ENCODE results near the gene TSPEAR.

The TSPEAR gene

DNA sequence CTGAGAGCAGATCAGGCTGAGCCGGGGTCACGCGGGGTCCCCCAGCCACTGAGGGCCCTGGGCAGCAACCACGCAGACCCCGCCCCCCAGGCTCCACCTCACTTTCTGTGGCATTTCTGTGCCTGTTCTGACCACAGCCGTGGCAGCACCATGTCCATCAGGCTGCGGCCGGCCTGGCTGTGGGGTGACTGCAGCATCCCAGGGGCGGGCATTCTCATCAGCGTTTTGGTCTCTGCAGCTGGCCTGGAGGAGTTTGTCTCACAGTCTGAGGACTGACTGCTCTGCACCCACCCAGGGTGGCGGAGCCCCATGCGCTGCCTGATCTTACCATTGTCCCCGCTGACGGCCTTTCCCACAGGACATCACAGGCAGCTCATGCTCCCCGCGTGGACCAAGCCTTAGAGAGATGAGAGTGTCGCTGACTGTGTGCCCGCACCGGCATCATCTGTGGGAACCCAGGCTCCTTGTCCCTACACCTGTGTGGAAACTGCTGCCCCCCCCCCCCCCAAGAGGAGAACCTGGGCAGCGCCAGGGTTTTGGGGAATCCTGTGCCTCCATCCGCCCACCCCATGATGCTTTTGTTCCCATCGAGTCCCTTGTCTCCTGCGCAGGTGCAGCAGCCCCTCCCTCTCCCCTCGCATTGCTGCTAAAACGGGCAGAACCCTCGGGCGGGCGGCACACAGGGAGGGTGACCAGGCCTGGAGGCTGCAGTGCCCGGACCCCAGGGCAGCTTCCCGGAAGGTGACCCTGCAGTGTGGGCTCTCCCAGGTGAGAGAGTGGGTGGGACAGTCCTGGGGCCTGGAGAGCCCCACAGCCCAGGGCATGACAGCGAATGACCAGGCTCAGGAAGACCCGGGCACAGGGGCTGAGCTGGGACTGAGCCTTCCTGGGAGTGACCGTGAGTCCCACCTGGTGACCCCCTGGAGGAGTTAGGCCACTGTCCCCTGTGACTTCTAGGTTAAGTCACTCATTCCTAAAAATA is 173.2 kb downstream of the TSPEAR start:
- DNase-seq: no peak

DNA sequence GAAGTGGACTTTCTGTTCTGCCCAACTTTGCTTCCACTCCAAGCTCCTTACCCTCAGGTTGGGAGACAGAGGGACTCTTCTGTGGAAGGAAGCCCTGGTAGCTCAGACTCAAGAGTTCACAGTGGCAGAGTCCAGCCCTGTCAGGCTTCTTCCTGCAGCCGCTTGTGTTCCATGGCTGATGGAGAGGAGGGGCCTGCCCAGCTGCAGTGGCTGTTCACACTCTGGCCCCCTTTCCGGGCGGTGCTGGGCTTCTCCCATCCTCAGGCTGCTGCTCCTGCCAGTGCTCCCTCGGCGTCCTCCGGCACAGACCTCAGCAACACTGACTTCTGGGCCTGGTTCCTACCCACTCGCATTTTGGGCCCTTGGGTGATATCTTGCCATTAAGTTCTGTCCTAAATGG is 175.4 kb downstream of the TSPEAR start:
- DNase-seq: no peak

DNA sequence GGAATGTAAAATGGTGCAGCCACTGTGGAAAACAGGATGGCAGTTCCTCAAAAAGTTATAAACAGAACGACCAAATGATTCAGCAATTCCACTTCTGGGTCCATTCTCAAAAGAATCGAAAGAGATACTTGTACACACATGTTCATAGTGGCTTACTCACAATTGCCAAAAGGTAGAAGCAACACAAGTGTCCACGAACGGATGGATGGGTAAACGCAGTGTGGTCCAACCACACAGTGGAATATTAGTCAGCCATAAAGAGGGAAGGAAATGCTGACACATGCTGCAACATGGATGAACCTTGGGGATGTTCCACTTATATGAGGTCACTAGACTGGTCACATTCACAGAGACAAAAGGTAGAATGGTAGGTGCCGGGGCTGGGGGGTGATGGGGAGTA is 176.7 kb downstream of the TSPEAR start:
- DNase-seq: no peak

DNA sequence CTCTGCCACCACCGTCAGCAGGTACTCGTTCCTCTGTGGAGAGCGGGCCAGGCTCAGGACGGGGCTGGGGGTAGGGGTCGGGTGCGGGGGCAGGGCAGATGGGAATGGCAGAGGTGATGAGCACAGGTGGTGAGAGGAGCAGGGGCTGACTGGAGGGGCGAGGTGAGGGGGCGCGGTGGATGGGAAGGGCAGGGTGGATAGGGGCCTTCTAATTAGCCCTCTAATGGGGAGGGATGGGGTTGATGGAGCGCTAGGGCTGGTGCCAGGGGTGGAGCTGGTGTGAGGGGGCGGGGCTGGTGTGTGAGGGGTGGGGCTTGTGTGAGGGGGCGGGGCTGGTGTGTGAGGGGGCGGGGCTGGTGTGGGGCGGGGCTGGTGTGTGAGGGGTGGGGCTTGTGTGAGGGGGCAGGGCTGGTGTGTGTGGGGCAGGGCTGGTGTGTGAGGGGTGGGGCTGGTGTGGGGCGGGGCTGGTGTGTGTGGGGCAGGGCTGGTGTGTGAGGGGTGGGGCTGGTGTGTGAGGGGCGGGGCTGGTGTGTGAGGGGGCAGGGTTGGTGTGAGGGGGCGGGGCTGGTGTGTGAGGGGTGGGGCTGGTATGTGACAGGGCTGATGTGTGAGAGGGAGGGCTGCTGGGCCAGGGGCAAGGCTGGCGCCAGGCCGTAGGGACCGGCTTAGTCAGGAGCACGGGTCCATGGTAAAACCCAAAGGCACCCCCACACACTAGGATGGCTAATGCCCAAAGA is 177.3 kb downstream of the TSPEAR start:
- peak; percentile 15 for DNase-seq

DNA sequence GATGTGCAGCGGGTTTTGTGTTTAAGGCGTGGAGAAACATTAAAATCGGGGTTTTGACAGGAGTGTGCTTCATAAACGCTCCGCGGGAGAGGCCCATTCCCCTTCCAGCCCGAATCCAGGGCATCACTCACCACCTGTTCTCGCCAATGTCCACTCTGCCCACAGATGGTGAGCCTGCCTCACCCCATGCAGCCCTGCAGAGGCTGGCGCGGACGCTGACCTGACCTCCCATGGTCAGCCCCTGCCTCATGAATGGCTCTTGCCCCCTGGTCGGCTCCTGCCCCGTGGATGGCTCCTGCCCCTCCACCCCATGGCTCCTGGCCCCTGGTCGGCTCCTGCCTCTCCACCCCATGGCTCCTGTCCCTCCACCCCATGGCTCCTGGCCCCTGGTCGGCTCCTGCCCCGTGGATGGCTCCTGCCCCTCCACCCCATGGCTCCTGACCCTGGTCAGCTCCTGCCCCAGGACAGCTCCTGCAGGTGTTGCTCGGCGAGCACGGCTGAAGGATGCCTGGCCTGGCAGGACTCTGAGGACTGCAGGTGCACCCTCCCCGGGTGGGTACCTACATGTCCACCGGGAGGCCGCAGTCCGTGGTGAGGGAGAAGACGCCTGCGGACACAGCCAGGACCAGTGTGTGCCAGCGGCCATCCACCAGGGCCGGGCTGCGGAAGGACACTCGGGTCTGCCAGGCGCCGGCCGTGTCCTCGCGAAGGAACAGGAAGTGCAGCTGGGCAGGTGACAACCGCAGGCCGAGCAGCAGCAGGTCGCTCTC is 178.1 kb downstream of the TSPEAR start:
- DNase-seq: no peak

DNA sequence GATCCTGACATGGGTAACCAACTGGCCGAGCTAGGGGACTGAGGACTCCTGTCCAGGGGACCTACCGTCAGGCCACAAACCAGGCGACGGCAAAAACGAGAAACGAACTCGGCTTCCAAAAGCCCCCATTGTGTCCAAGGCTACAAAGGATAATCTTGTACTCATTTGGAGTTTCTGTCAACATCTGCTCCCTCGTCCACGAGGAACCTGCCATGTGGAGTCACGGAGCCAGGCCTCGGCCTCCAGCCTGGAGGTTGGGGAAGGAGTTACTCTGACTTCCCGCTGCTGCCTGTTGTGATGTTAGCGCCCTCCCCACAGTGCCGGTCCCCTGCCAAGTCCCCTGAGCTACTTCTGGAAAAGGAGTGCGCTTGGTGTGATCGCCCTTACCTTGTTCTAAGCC is 178.7 kb downstream of the TSPEAR start:
- no peak for DNase-seq

DNA sequence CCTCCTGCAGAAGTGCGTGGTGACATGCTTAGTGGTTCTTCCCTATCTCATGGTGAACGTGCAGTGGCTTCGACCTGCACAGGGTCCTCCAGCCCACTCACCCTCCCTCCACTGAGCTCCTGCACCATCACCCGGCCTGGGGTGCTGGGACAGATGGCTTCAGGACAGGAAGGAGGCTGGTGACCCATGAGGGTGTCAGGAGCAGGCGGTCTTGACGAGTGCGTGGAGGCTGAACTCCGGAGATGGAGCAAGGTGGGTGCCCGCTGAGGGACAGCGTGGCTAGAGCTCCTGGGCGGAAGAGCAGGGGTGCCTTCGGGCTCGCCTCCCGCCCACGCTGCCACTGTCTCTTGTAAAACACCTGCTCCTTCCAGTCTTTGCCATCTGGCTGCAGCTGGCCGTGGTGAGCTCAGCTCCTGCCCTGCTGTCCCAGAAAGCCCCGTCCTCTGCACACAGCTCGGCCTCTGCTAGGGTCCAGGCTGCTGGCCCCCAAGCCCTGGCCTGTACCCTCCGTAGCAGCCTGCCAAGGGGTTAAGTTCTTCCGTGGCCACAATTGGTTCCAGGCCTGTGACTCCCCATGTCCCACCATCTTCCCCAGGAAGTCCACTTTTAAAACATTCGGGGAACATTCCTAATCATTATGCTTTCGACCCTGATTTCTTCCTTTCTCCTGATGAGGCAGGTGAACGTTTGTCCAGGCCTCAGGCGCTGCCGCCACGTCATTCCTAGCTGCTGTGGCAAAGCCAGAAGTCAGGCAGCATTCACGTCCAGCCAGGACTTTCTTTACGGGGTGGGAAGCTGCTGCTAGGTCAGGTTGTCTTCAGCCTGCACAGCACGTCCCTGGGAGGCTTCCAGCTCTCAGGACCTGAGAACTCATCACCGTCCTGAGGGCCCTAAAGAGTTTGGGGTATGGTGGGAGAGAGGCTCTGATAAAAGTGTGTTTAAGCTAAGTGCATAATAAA is 179.5 kb downstream of the TSPEAR start:
- no peak for DNase-seq

DNA sequence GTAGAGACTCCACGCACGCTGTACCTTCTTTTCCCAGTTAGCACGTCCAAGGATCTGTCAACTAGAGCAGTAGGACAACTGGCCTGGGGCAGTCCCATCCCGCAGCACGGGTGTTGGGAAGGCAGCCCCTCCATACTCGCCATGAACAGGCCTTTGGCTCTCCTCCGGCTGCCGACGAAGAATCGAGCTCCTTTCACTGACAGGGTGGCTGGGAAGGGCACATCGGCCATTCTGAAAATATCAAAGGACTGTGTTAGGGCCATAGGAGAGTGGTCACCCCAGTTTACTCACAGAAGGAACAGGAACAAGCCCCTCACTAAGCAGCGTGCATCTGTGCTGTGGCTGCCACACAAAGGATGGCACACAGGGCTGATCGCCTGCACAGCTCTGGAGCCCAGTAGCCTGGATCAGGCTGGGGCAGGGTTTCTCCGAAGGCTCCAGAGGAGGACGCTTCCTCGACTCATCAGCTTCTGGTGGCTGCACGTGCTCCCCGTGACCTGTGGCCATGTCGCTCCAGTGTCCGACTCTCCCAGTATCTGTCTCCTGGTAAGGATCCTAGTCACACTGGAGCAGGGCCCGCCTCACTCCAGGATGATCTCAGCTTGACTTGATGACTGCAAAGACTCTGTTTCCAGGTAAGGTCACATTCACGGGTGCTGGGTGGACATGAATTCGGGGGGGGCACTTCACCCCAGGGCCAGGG is 180.3 kb downstream of the TSPEAR start:
- no peak for DNase-seq

DNA sequence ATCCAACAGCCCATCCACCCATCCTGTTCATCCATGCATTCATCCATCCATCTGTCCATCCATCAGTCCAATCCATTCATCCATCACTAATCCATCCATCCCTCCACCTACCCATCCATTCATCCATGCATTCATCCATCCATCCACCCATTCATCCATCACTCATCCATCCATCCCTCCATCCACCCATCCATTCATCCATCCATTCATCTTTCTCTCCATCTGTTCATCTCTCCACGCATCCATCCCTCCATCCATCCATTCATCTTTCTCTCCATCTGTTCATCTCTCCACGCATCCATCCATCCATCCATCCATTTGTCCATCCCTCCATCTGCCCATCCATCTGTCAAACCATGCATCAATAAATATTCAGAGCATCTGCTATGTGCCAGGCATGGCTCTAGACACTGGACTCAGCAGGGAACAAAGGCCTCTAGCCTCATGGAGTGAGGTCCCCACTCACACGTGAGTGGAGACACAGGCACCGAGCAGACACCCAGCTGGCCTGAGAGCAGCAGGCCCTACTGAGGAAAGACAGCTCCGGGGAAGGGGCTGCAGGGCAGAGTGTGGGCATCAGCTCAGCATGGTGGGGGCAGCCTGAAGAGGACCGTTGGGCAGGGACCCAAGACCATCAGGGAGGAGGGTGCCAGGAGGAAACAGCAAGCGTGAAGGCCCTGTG is 181.0 kb downstream of the TSPEAR start:
- DNase-seq: no peak

DNA sequence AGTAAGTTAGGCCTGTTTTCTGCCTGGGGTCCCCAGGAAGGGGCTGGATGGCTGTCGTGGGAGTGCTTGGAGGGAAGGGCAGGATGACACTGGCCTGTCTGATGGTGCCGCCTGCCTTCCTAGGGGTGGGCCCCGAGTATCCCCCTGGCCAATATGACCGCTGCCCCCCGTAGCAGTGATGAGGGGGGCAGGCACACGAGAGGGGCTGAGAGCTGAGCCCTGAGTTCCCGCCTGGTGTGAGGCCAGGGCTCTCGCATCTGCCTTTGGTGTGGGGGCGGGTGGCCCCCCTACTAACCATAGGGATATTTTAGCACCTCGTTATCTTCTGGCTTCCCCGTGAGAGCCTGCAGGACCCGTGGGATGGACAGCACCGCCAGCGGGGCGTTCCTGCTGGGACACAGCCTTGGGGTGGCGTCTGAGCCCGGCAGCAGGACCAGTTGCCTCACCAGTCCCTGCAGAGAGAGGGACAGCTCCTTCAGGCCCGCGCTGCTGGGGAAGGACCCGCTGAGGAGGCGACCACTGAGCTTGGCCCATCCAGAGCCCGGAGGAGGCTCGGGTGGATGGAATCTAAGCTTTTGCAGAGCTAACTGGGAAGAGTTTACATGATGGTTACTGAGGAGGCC is 181.8 kb downstream of the TSPEAR start:
- DNase-seq: no peak

DNA sequence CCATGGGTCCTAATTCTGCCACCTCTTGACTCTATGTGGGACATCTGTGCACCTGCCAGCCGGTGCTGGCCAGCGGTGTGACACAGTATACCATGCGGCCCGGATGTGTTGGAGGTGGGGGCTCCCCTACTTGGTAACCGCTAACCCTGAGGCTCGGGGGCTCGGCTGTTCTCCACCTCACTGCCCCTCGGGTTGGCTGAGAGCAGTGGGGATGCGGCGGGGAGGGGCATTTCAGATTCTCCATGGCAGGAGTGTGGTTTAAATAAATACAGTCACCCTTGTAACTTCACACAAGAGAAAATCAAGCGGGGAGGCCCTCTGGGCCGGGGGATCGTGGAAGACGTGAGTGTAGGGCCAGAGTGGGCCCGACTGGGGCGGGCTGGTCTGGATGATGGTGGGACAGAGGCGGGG is 182.4 kb downstream of the TSPEAR start:
- no peak for DNase-seq

DNA sequence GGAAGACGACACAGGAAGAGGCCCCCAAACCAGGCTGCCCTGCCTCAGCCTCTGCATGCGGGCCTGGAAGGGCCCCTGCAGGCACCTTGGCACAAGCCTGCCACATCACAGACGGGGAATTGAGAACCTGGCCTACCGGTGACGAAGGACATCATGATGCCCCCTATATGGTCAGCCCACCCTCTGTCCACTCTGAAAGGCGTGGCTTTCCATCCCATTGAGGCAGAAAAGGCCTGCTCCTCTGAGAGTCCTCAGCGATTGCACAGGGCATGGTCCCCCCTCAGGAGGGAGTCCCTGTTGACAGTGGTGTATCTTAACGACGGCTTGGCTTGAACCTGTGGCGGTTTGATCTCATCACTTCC is 182.8 kb downstream of the TSPEAR start:
- no peak for DNase-seq

DNA sequence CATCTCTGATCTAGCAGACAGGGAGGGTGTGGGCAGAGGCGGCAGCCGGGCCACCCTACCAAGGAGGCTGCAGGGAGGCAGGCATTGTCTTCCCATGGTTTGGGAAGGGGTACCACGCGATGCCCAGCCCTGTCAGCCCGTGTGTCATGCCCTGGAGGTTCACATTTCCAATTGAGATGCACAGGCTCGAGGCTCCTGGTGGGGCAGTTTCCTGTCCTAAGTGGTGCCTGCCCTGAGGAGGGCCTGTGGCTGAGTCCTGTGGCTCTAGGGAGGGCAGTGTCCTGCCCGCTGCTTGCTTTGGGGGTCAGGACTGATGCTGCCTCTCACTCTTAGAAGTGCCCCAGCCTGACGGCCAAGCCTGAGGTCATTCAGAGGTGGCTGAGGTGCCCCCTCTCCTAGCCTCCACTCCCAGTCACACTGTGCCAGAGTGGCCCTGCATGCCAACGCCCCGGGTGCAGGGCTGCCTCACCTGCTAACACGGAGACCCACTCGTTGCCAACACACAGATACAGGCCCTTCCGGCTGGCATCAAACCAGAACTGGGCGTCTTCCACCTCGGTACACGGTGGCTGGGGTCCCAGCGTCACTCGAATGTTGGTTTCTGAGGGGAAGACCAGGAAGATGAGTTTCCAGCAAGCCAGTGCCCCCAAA is 183.3 kb downstream of the TSPEAR start:
- no peak for DNase-seq

DNA sequence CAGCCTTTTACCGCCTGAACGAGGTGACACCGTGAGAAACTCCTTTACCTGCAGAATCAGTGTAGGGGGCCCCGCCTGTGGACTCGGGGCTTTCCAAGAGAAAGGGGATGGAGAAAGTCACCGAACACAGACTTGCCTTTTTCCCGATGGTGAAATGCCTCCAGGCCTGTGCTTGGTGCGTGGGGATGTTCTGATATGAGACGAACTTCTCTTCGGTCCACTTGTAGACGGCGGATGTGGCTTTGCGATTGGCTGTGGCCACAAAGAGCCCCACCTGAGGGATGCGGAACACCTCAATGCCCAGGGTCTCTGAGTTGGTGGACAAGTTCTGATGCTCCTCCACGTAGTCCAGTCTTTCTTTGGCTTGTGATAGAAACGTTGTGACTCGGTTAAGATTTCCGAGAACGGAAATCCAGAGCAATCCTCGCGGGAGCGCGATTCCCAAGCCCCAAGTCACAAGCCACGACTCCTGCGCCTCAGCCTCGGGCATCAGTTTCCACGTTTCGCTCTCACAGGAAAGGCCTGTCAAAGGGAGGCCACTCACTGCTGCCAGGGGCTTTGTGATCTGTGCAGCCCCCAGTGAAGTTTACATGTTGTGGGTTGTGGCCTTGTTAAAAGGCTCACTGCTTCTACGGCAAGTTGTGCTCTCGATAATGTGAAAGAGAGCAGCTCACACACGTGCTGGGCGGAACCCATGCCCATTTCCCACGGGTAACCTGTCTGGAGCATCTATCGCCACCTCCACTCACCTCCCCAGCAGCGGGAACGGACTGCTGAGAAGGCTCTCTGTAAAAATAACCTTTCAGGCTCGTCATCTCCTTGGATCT is 184.0 kb downstream of the TSPEAR start:
- no peak for DNase-seq

DNA sequence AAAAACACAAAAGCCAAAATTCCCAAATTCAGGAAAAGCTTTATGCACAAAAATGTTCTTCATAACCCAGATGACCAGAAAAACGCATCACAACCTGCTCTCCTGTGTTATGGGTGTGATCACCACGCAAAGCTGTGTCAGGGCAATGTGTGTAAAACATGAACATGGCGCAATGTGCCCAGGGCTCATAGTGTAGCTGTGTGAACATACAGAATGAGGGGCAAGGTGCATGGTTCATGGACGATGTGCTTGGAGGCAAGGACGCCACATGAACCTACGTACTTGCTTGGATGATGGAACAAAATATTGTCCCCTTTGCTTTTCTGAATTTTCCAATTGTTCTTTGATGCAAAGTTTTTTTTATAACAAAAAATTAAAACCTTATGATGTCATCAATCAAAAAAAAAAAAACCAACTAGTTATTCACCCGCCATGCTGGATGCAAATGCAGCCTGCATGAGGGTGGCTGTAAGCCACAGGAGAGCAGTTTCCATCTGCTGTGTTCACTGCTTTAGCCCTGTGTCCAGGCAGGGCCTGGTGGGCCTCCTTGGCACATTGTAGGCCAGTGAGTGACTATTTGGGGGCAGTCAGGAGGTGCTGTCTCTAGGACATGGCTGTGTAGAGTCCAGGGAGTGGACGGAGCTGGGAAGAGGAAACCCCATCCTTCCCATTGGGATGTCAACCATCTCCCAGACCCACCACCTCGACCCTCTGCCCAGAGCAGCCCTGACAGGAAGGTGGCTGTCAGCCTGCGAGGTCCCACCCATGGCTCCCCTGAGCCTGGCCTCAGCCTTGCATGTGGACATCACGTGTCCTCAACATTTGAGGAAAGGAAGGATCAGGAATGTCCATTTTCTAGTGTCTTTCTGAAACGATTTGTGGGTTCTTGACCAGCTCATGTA is 185.0 kb downstream of the TSPEAR start:
- DNase-seq: no peak

DNA sequence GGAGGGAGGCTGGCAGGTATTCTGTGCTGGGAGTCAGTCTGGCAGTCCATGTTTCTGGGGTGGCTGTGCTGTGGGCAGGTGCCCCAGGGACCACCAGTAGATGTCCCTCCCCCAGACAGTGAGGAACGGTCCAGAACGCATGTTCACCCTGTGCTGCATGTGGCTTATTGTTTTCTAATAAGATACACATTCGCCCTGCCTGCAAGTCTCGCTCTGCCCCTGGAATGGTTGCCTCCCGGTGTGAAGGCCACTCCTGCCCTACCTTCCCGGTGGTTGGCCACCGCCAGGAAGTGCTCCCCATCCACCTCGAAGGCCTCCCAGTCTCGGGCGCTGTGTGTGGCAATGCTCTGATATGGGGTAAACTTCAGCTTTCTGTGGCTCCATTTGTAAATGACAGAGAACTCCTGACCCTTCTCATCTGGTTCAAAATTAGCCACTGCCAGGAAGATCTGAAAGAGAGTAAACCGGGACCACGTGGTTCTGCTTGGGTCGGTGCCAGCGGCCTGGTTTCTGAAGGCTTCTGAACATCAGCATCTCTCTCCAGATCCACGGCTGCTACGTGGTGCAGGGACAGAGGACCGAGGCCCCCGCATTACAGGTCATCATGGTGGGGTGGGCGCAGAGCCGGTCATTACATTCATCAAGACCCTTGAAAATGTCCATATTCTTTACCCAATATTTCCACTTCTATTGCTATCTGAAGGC is 185.8 kb downstream of the TSPEAR start:
- DNase-seq: no peak
